K562 (cell line): ENCODE measurements around the gene SLC29A3. TPM values are rescaled to one million over a fixed set of nuclear protein-coding genes. Genes with fewer than 3 reads are reported as not detected.

Experiments
- ARID1B ChIP-seq: fragments of 450-650 bp; IDR thresholded peaks from 2 replicates; pipeline ENCODE4 v1.6.1; 2016; ENCODE audit warnings: antibody characterized with exemption, mild to moderate bottlenecking, inconsistent platforms
- CXXC5 ChIP-seq: fragments of 250-450 bp; sonication (Bioruptor Pico); IDR thresholded peaks from 2 replicates; pipeline ENCODE4 v1.8.0; 2022; ENCODE audit warnings: inconsistent platforms, mild to moderate bottlenecking, moderate library complexity
- ELF2 ChIP-seq: fragments of 250-450 bp; sonication (Bioruptor Pico); IDR thresholded peaks from 2 replicates; pipeline ENCODE4 v1.5.0; 2021; ENCODE audit warnings: mild to moderate bottlenecking
- ELK1 ChIP-seq: sonication (generic); formaldehyde crosslinking; IDR thresholded peaks from 2 replicates; pipeline ENCODE4 v1.8.1; 2022; ENCODE audit warnings: missing genetic modification reagents
- NR1H2 ChIP-seq: sonication (generic); formaldehyde crosslinking; IDR thresholded peaks from 2 replicates; pipeline ENCODE4 v1.4.0; 2020; ENCODE audit warnings: mild to moderate bottlenecking, missing genetic modification reagents
- PCBP2 ChIP-seq: fragments of 200-400 bp; formaldehyde crosslinking; IDR thresholded peaks from 2 replicates; pipeline ENCODE4 v1.6.1; 2018; ENCODE audit warnings: low read length, low read depth, mild to moderate bottlenecking, moderate library complexity; ENCODE audit not compliant: poor library complexity, severe bottlenecking
- RBM25 ChIP-seq: fragments of 200-400 bp; formaldehyde crosslinking; IDR thresholded peaks from 2 replicates; pipeline ENCODE4 v1.6.1; 2018; ENCODE audit warnings: low read length, low read depth, moderate library complexity; ENCODE audit not compliant: severe bottlenecking
- ZFP30 ChIP-seq: fragments of 250-450 bp; sonication (Bioruptor Pico); IDR thresholded peaks from 2 replicates; pipeline ENCODE4 v1.8.0; 2022; ENCODE audit warnings: moderate library complexity, mild to moderate bottlenecking, inconsistent platforms, borderline replicate concordance
- ZNF121 ChIP-seq: sonication (generic); formaldehyde crosslinking; conservative IDR thresholded peaks from 2 replicates; pipeline ENCODE4 v1.8.0; 2022; ENCODE audit warnings: missing genetic modification reagents
- ZNF408 ChIP-seq: fragments of 250-450 bp; sonication (Bioruptor Pico); IDR thresholded peaks from 2 replicates; pipeline ENCODE4 v1.4.0; 2020; ENCODE audit warnings: low read depth, mild to moderate bottlenecking, moderate library complexity
- polyA plus RNA-seq, 8 experiments: library from polyadenylated mRNA; depleted of rRNA in 4 of 8; stranded (reverse) in 5 of 8; unstranded in 3 of 8; fragments of >200 nt; fragmentation: Nextera tagmentation in 2 of 8; fragmentation: Illumina TruSeq in 1 of 8; extraction: Ambion mirVana in 2 of 8; extraction: Trizol in 1 of 8; gene quantifications; 2 replicates each; pipeline versions ENCODE4 v1.2.1 to v1.2.3, GENCODE V29; 2011 to 2014; ENCODE audit warnings: inconsistent platforms in 1 of 8, missing spikeins in 1 of 8
- total RNA-seq, 7 experiments: library from RNA; depleted of rRNA in 6 of 7; stranded (reverse); fragments of >200 nt in 6 of 7; fragmentation: Illumina TruSeq in 2 of 7; extraction: Trizol in 2 of 7; gene quantifications; 2 replicates each; pipeline versions ENCODE4 v1.2.1 to v1.2.3, GENCODE V29; 2011 to 2021; ENCODE audit warnings: low replicate concordance in 1 of 7
- TF ChIP-seq, protein P1 (sequence below): sonication (generic); formaldehyde crosslinking; IDR thresholded peaks from 2 replicates; pipeline ENCODE4 v1.8.0; 2023; ENCODE audit warnings: missing genetic modification reagents, mild to moderate bottlenecking, borderline replicate concordance
- TF ChIP-seq, protein P2 (sequence below), 2 experiments: fragments of 450-650 bp in 1 of 2; IDR thresholded peaks; 2 replicates each; pipeline ENCODE4 v1.6.1; 2011 to 2017; ENCODE audit warnings: low read depth in 2 of 2, antibody characterized with exemption in 1 of 2, borderline replicate concordance in 1 of 2, low read length in 1 of 2, mild to moderate bottlenecking in 1 of 2, mixed read lengths in 1 of 2; ENCODE audit not compliant: control insufficient read depth in 1 of 2
- TF ChIP-seq, protein P3 (sequence below): fragments of 450-650 bp; formaldehyde crosslinking; IDR thresholded peaks from 2 replicates; pipeline ENCODE4 v1.4.0; 2022; ENCODE audit warnings: missing genetic modification characterization

Gene SLC29A3
- total and polyA plus RNA-seq, 9 of the 15 experiments (the other 6 are each of a cell fraction or from before 2014, with no cell fraction given) = 2.1 to 10.7 (median 4.6) TPM

- TF ChIP-seq, protein P1, sequence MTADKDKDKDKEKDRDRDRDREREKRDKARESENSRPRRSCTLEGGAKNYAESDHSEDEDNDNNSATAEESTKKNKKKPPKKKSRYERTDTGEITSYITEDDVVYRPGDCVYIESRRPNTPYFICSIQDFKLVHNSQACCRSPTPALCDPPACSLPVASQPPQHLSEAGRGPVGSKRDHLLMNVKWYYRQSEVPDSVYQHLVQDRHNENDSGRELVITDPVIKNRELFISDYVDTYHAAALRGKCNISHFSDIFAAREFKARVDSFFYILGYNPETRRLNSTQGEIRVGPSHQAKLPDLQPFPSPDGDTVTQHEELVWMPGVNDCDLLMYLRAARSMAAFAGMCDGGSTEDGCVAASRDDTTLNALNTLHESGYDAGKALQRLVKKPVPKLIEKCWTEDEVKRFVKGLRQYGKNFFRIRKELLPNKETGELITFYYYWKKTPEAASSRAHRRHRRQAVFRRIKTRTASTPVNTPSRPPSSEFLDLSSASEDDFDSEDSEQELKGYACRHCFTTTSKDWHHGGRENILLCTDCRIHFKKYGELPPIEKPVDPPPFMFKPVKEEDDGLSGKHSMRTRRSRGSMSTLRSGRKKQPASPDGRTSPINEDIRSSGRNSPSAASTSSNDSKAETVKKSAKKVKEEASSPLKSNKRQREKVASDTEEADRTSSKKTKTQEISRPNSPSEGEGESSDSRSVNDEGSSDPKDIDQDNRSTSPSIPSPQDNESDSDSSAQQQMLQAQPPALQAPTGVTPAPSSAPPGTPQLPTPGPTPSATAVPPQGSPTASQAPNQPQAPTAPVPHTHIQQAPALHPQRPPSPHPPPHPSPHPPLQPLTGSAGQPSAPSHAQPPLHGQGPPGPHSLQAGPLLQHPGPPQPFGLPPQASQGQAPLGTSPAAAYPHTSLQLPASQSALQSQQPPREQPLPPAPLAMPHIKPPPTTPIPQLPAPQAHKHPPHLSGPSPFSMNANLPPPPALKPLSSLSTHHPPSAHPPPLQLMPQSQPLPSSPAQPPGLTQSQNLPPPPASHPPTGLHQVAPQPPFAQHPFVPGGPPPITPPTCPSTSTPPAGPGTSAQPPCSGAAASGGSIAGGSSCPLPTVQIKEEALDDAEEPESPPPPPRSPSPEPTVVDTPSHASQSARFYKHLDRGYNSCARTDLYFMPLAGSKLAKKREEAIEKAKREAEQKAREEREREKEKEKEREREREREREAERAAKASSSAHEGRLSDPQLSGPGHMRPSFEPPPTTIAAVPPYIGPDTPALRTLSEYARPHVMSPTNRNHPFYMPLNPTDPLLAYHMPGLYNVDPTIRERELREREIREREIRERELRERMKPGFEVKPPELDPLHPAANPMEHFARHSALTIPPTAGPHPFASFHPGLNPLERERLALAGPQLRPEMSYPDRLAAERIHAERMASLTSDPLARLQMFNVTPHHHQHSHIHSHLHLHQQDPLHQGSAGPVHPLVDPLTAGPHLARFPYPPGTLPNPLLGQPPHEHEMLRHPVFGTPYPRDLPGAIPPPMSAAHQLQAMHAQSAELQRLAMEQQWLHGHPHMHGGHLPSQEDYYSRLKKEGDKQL (CRISPR knock-in tag) = no peak
- TF ChIP-seq ELK1 = no peak
- TF ChIP-seq ELF2 (CRISPR knock-in tag) = peak; percentile 61; the same call in 1 of the 2 replicates
- no peak for TF ChIP-seq NR1H2
- no peak for TF ChIP-seq CXXC5 (CRISPR knock-in tag)
- TF ChIP-seq, protein P2, sequence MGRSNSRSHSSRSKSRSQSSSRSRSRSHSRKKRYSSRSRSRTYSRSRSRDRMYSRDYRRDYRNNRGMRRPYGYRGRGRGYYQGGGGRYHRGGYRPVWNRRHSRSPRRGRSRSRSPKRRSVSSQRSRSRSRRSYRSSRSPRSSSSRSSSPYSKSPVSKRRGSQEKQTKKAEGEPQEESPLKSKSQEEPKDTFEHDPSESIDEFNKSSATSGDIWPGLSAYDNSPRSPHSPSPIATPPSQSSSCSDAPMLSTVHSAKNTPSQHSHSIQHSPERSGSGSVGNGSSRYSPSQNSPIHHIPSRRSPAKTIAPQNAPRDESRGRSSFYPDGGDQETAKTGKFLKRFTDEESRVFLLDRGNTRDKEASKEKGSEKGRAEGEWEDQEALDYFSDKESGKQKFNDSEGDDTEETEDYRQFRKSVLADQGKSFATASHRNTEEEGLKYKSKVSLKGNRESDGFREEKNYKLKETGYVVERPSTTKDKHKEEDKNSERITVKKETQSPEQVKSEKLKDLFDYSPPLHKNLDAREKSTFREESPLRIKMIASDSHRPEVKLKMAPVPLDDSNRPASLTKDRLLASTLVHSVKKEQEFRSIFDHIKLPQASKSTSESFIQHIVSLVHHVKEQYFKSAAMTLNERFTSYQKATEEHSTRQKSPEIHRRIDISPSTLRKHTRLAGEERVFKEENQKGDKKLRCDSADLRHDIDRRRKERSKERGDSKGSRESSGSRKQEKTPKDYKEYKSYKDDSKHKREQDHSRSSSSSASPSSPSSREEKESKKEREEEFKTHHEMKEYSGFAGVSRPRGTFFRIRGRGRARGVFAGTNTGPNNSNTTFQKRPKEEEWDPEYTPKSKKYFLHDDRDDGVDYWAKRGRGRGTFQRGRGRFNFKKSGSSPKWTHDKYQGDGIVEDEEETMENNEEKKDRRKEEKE (IDR thresholded peaks at IDR 0.05; ENCODE audit: borderline replicate concordance in 1 of 2, control insufficient read depth in 1 of 2, low read depth in 2 of 2, low read length in 1 of 2) = no peak
- TF ChIP-seq, protein P3, sequence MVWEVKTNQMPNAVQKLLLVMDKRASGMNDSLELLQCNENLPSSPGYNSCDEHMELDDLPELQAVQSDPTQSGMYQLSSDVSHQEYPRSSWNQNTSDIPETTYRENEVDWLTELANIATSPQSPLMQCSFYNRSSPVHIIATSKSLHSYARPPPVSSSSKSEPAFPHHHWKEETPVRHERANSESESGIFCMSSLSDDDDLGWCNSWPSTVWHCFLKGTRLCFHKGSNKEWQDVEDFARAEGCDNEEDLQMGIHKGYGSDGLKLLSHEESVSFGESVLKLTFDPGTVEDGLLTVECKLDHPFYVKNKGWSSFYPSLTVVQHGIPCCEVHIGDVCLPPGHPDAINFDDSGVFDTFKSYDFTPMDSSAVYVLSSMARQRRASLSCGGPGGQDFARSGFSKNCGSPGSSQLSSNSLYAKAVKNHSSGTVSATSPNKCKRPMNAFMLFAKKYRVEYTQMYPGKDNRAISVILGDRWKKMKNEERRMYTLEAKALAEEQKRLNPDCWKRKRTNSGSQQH (CRISPR knock-in tag) = no peak
- TF ChIP-seq RBM25 = no peak
- TF ChIP-seq PCBP2 = no peak
- no peak for TF ChIP-seq ARID1B
- TF ChIP-seq ZFP30 (CRISPR knock-in tag) = no peak
- TF ChIP-seq ZNF408 = no peak
- TF ChIP-seq ZNF121 = no peak
Measured at GRCh38 chr10:71378336-71379117, 59.5 kb downstream of the SLC29A3 start (continued).
